GM12873 (cell line): ENCODE results near the gene ZNF497.

ENCODE experiments used
- CTCF ChIP-seq: IDR thresholded peaks from 2 replicates; pipeline ENCODE4 v1.5.1; 2012; ENCODE audit warnings: low read depth, mild to moderate bottlenecking, moderate library complexity, low read length, control low read depth; ENCODE audit not compliant: insufficient read depth; ENCODE audit errors: missing control alignments

Gene ZNF497

GRCh38 chr19:58387338-58388174 is 25.0 kb upstream of the ZNF497 start:
- TF ChIP-seq CTCF: no peak

- no peak for TF ChIP-seq CTCF
Observed at GRCh38 chr19:58386576-58387337, 24.2 kb upstream of the ZNF497 start, which contains the start of gene RPS5. RPS5 (plus strand) TSS chr19:58387269; CDS start chr19:58388138, 869 bp downstream.

- TF ChIP-seq CTCF: no peak
Observed at GRCh38 chr19:58385891-58386575, 23.5 kb upstream of the ZNF497 start.

GRCh38 chr19:58385313-58385890 is 22.9 kb upstream of the ZNF497 start:
- no peak for TF ChIP-seq CTCF

- no peak for TF ChIP-seq CTCF
Observed at GRCh38 chr19:58382997-58383603, 20.5 kb upstream of the ZNF497 start.

- TF ChIP-seq CTCF: no peak
Observed at GRCh38 chr19:58381460-58382212, 19.1 kb upstream of the ZNF497 start.
